ENCODE measurements around the gene C3orf33. TPM values are rescaled to one million over a fixed set of nuclear protein-coding genes. Genes with fewer than 3 reads are reported as not detected.

Gene C3orf33
- total RNA-seq, 1 experiment from 2014 or later, result 2.9 TPM

GRCh38 chr3:155792532-155792931 lies 13.5 kb downstream of the C3orf33 start:
- Histone ChIP-seq H2BK120ac (ENCODE audit: low read depth, low read length, poor library complexity, severe bottlenecking) (no peak overlapping the region), H3K27me3 (ENCODE audit: insufficient read depth, low read length) (no peaks in the 10 kb centered on the region), H4K8ac (replicated peaks; ENCODE audit: insufficient read length, low read depth, low read length) (no peak overlapping the region), H3K14ac (ENCODE audit: insufficient read depth, low read length) (no peak overlapping the region), H3K4ac (ENCODE audit: low read depth, low read length) (no peak overlapping the region), H2AFZ (ENCODE audit: low read length) (no peak overlapping the region), H2BK12ac (ENCODE audit: insufficient read length, low read depth, low read length) (no peak overlapping the region), H3K4me1 (ENCODE audit: insufficient read depth, low read length) (peaks cover 6% of the 10 kb centered on the region; the same call in 1 of the 2 replicates), H3K56ac (ENCODE audit: insufficient read length, low read depth, low read length) (no peak overlapping the region), H4K20me1 (ENCODE audit: control insufficient read depth, insufficient read depth, insufficient read length) (no peaks in the 10 kb centered on the region), H4K5ac (ENCODE audit: insufficient read length, low read depth, low read length) (no peak overlapping the region), H3K79me1 (ENCODE audit: insufficient read depth, low read depth, low read length, poor library complexity, severe bottlenecking) (no peaks in the 10 kb centered on the region), H4K91ac (ENCODE audit: insufficient read length, low read depth, low read length) (no peak overlapping the region), H3T11ph (ENCODE audit: low read length) (no peak overlapping the region), H3K9ac (ENCODE audit: extremely low read depth, insufficient read length, low read length) (no peak overlapping the region), H2BK5ac (ENCODE audit: insufficient read length, low read length) (no peak overlapping the region), H2BK15ac (ENCODE audit: low read depth, low read length) (no peak overlapping the region), H3K27ac (ENCODE audit: insufficient read length, low read depth, low read length) (no peak overlapping the region), H3K79me2 (ENCODE audit: insufficient read depth, low read length) (no peaks in the 10 kb centered on the region), H3K23me2 (ENCODE audit: insufficient read length, low read depth, low read length, poor library complexity, severe bottlenecking) (no peaks in the 10 kb centered on the region), H3K18ac (ENCODE audit: insufficient read length, low read depth, low read length) (no peak overlapping the region), H2BK20ac (ENCODE audit: low read depth, low read length, poor library complexity, severe bottlenecking) (no peak overlapping the region), H3K9me3 (ENCODE audit: control insufficient read depth, low read depth, low read length) (no peaks in the 10 kb centered on the region), H2AK5ac (ENCODE audit: insufficient read length, low read length) (no peak overlapping the region), H3K4me2 (ENCODE audit: insufficient read depth, insufficient read length, low read length) (no peak overlapping the region), H3K23ac (ENCODE audit: insufficient read length, low read depth, low read length) (no peak overlapping the region)
- no CpG with 5 or more reads among the region's 1 CpG for WGBS (ENCODE audit: extremely low coverage, insufficient read length, low lambda C conversion rate)
- no peak for TF ChIP-seq CTCF (conservative IDR thresholded peaks at IDR 0.05)
- peaks cover 11 to 34% (median 13%) of the 10 kb centered on the region in 3 experiments; a peak in 6 of 7 replicates for H3K36me3 Mint-ChIP-seq (ENCODE audit: insufficient read depth in 1 of 3, low read depth in 3 of 3)
- no peak overlapping the region for H3K4me3 Mint-ChIP-seq
- peaks cover 12 to 15% of the 10 kb centered on the region in 2 experiments for H3K4me1 Mint-ChIP-seq
- H3K9me3 Mint-ChIP-seq, result 0 out of 5 replicates have a peak, but pooled peaks cover 0 to 2% of the 10 kb centered on the region in 2 experiments
- H3K27ac Mint-ChIP-seq, result peak overlapping the region in 1 of 3 experiments; percentile 5; a peak in 1 of 7 replicates
- DNase-seq, result no peak
- H3K27me3 Mint-ChIP-seq (ENCODE audit: low read depth), result no peaks in the 10 kb centered on the region
